Activated B cell treated with CpG ODN at 0.5 μM for 24 hours (primary cell): ENCODE measurements around the gene IGF2R. TPM values are rescaled to one million over a fixed set of nuclear protein-coding genes. Genes with fewer than 3 reads are reported as not detected.

Experiments
- ATAC-seq: fragments of 200-7000 bp; cut with Tn5 transposase; one replicate; pipeline ENCODE4 v1.10.0; 2021; ENCODE audit warnings: low read depth, mild to moderate bottlenecking, moderate library complexity
- CTCF ChIA-PET: fragments of 350-600 bp; sonication (Branson Sonifier 250); formaldehyde crosslinking; loops from one replicate; lab custom pipeline; 2021; ENCODE audit warnings: antibody characterized with exemption; lab: Charles Lee
- POLR2A ChIA-PET: fragments of 350-600 bp; sonication (Branson Sonifier 250); formaldehyde crosslinking; loops from one replicate; lab custom pipeline; 2021; ENCODE audit warnings: antibody characterized with exemption; lab: Charles Lee
- DNase-seq: peaks from one replicate; pipeline ENCODE4 v3.0.0; 2022
- H3K27ac Mint-ChIP-seq: one replicate; pipeline ENCODE4 v1.8.0; 2020; ENCODE audit warnings: mixed read lengths
- H3K27me3 Mint-ChIP-seq: one replicate; pipeline ENCODE4 v1.8.0; 2021; ENCODE audit warnings: mixed read lengths
- H3K36me3 Mint-ChIP-seq: one replicate; pipeline ENCODE4 v1.8.0; 2021; ENCODE audit warnings: low read depth, mixed read lengths
- H3K4me1 Mint-ChIP-seq: one replicate; pipeline ENCODE4 v1.8.0; 2021; ENCODE audit warnings: mixed read lengths
- H3K4me3 Mint-ChIP-seq: one replicate; pipeline ENCODE4 v1.8.0; 2020; ENCODE audit warnings: mild to moderate bottlenecking, mixed read lengths
- H3K9me3 Mint-ChIP-seq: one replicate; pipeline ENCODE4 v1.8.0; 2020; ENCODE audit warnings: mixed read lengths
- CTCF ChIP-seq: fragments of 200-600 bp; IDR thresholded peaks from one replicate; pipeline ENCODE4 v1.8.0; 2022; ENCODE audit warnings: antibody characterized with exemption, mild to moderate bottlenecking
- intact Hi-C: fragments of 100-400 bp; cut with micrococcal nuclease; formaldehyde crosslinking; loops from one replicate; pipeline ENCODE4 v1.15.1; 2024
- total RNA-seq: library from RNA; stranded (reverse); gene quantifications from 2 replicates; pipeline ENCODE4 v1.2.3, GENCODE V29; 2022

IGF2R gene
- total RNA-seq, 1 donor from 2014 or later: 79.5 TPM

- Mint-ChIP-seq H3K4me1 (no peaks in the 10 kb centered on the region), H3K27me3 (no peaks in the 10 kb centered on the region), H3K27ac (no peak overlapping the region), H3K9me3 (no peaks in the 10 kb centered on the region), H3K36me3 (no peaks in the 10 kb centered on the region), H3K4me3 (no peak overlapping the region)
- ATAC-seq (no peak), DNase-seq (no peak)
- POLR2A ChIA-PET: no interaction called here
- intact Hi-C loops: no loop called here
- TF ChIP-seq CTCF: no peak
- CTCF ChIA-PET: no interaction called here
Measured at GRCh38 chr6:160130729-160131484, 162.0 kb downstream of the IGF2R start.

- Mint-ChIP-seq H3K36me3 (no peaks in the 10 kb centered on the region), H3K27me3 (no peaks in the 10 kb centered on the region), H3K4me3 (no peak overlapping the region), H3K9me3 (no peaks in the 10 kb centered on the region), H3K27ac (no peak overlapping the region), H3K4me1 (no peaks in the 10 kb centered on the region)
- DNase-seq (no peak), ATAC-seq (no peak)
- no peak for TF ChIP-seq CTCF
- CTCF ChIA-PET: no interaction called here
- POLR2A ChIA-PET: no interaction called here
- intact Hi-C loops: no loop called here
Measured at GRCh38 chr6:160131636-160132296, 162.9 kb downstream of the IGF2R start.

GRCh38 chr6:160132297-160132637, 163.4 kb downstream of the IGF2R start:
- H3K9me3 Mint-ChIP-seq: no peaks in the 10 kb centered on the region
- no peak overlapping the region for H3K4me3 Mint-ChIP-seq

GRCh38 chr6:160132776-160133338, 164.0 kb downstream of the IGF2R start:
- Mint-ChIP-seq H3K9me3 (no peaks in the 10 kb centered on the region), H3K36me3 (no peaks in the 10 kb centered on the region), H3K4me3 (no peak overlapping the region), H3K27ac (no peak overlapping the region), H3K27me3 (no peaks in the 10 kb centered on the region), H3K4me1 (no peaks in the 10 kb centered on the region)
- intact Hi-C loops: no loop called here
- ATAC-seq: no peak
- ChIA-PET POLR2A (no interaction called here), CTCF (no interaction called here)
- no peak for TF ChIP-seq CTCF
- no peak for DNase-seq

More at GRCh38 chr6:160132297-160132637, 163.4 kb downstream of the IGF2R start:
- no peaks in the 10 kb centered on the region for H3K27me3 Mint-ChIP-seq
- H3K4me1 Mint-ChIP-seq: no peaks in the 10 kb centered on the region
- DNase-seq: no peak
- CTCF ChIA-PET: no interaction called here
- ATAC-seq: no peak
- intact Hi-C loops: no loop called here
- TF ChIP-seq CTCF: no peak
- H3K36me3 Mint-ChIP-seq: no peaks in the 10 kb centered on the region
- POLR2A ChIA-PET: no interaction called here
- no peak overlapping the region for H3K27ac Mint-ChIP-seq
